ENCODE data around the gene CHCHD3. TPM values are rescaled to one million over a fixed set of nuclear protein-coding genes. Genes with fewer than 3 reads are reported as not detected.

The CHCHD3 gene
- total and polyA plus RNA-seq, 9 of the 15 experiments (the other 6 are each of a cell fraction or from before 2014, with no cell fraction given), result 66.2 to 279 (median 204) TPM

DNA sequence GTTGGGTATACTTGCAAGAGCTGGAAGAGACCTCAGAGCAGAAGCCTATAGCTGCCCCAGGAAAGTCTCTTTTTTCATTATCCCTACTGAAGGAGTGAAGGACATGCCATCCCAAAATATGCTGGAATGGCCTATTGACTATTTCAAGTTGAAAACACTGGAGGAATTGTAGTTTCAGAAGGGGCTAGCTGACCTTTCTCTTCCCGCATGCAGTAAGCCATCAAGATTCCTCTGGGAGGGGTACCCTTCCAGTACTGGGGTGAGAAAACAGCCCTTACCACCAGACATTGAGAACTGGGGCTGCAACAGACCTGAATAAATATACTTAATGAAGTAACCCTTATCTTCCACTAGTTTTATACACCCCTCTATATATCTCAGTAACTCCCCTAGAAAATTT, 41.7 kb downstream of the CHCHD3 start:
- DNase-seq (ENCODE audit: extremely low read depth in 1 of 4, low spot score in 3 of 4), result no peak
- BruUV-seq (replicated peaks), result no TSS peak
- H3K79me2 ChIP-seq (ENCODE audit: control insufficient read depth, insufficient read depth, low read length), result peaks cover 72% of the 10 kb centered on the region

DNA sequence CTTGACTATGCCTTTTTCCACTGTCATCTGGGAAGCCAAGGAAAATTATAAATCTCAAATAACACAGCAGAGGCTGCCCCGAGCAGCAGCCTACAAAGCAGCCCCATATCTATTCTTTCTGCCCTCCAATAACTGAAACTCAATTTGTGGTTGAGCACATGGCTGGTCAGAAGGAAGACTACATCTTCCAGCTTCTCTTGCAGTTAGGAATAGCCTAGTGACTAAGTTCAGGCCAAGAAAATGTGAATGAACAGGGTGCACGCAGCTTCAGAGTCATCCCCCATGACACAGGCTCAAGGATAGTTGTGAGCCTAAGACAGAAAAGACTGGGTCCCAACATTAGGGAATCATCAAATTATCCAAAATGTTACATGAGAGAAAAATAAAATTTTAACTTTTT, 42.3 kb downstream of the CHCHD3 start:
- CTCF ChIA-PET (ENCODE audit: low intra/inter-chr PET ratio), result no interaction called here
- ATAC-seq, result 0 out of 3 replicates have a peak, but pooled peaks have one; percentile 22
- FAIRE-seq, result no peak
- no peak for TF ChIP-seq LEF1 (IDR thresholded peaks at IDR 0.05)
- no peak for TF ChIP-seq KAT8 (IDR thresholded peaks at IDR 0.05; ENCODE audit: low read depth)
- no peak for TF ChIP-seq PHB2 (IDR thresholded peaks at IDR 0.05; ENCODE audit: low read depth)
- TF ChIP-seq, protein P1, sequence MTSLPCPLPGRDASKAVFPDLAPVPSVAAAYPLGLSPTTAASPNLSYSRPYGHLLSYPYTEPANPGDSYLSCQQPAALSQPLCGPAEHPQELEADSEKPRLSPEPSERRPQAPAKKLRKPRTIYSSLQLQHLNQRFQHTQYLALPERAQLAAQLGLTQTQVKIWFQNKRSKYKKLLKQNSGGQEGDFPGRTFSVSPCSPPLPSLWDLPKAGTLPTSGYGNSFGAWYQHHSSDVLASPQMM (CRISPR knock-in tag; IDR thresholded peaks at IDR 0.05), result no peak
- TF ChIP-seq ZNF134 (CRISPR knock-in tag; conservative IDR thresholded peaks at IDR 0.05), result no peak
- no peak for TF ChIP-seq EWSR1 (IDR thresholded peaks at IDR 0.05; ENCODE audit: borderline replicate concordance, low read depth, partially characterized antibody)
- no peak for TF ChIP-seq NR3C1 (CRISPR knock-in tag; IDR thresholded peaks at IDR 0.05)
- TF ChIP-seq, protein P2, sequence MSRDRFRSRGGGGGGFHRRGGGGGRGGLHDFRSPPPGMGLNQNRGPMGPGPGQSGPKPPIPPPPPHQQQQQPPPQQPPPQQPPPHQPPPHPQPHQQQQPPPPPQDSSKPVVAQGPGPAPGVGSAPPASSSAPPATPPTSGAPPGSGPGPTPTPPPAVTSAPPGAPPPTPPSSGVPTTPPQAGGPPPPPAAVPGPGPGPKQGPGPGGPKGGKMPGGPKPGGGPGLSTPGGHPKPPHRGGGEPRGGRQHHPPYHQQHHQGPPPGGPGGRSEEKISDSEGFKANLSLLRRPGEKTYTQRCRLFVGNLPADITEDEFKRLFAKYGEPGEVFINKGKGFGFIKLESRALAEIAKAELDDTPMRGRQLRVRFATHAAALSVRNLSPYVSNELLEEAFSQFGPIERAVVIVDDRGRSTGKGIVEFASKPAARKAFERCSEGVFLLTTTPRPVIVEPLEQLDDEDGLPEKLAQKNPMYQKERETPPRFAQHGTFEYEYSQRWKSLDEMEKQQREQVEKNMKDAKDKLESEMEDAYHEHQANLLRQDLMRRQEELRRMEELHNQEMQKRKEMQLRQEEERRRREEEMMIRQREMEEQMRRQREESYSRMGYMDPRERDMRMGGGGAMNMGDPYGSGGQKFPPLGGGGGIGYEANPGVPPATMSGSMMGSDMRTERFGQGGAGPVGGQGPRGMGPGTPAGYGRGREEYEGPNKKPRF (IDR thresholded peaks at IDR 0.05; ENCODE audit: low read depth, low read length), result no peak
- no peak for TF ChIP-seq MYNN (IDR thresholded peaks at IDR 0.05)
- TF ChIP-seq MYNN (CRISPR knock-in tag; IDR thresholded peaks at IDR 0.05), result no peak
- no peak for TF ChIP-seq ZNF699 (CRISPR knock-in tag; IDR thresholded peaks at IDR 0.05; ENCODE audit: insufficient replicate concordance)
- TF ChIP-seq SRSF3 (IDR thresholded peaks at IDR 0.05; ENCODE audit: insufficient read depth, low read length), result no peak

More for the DNA sequence above, 41.7 kb downstream of the CHCHD3 start:
- FAIRE-seq (no peak), ATAC-seq (no peak)
- H3K4me2 ChIP-seq (ENCODE audit: insufficient read depth, low read length), result no peak overlapping the region
- in situ Hi-C loops (cut with MboI) (no loop called here), intact Hi-C loops (cut with micrococcal nuclease) (no loop called here)
- H3K9me1 ChIP-seq (ENCODE audit: control insufficient read depth, insufficient read depth, low read length), result no peaks in the 10 kb centered on the region
- H3K27me3 ChIP-seq (ENCODE audit: control insufficient read depth in 2 of 2, insufficient read depth in 2 of 2, low read length in 2 of 2), result no peaks in the 10 kb centered on the region
- 87% methylated on average over 1 of the region's 1 CpG for WGBS (ENCODE audit: insufficient coverage, low coverage, missing lambda C conversion rate)
- ChIA-PET CTCF (ENCODE audit: low intra/inter-chr PET ratio) (no interaction called here), POLR2A (interaction anchor here (0.7 to 1.4 kb wide), 3 partner anchors 11 to 42 kb away, joined by 3 to 4 read pairs (median 3); partner anchors contain the start of gene CHCHD3)
- no peaks in the 10 kb centered on the region for H3K4me1 ChIP-seq (replicated peaks in 1 of 2; ENCODE audit: control insufficient read depth in 2 of 2, insufficient read depth in 2 of 2, low read length in 2 of 2)
- no peak overlapping the region for H3K4me3 ChIP-seq
- TF ChIP-seq PTBP1 (IDR thresholded peaks at IDR 0.05; ENCODE audit: low read depth, low read length) (no peak), TBL1XR1 (IDR thresholded peaks at IDR 0.05; ENCODE audit: low read length in 2 of 2) (no peak), ZNF551 (CRISPR knock-in tag; IDR thresholded peaks at IDR 0.05) (no peak), ZNF586 (CRISPR knock-in tag; conservative IDR thresholded peaks at IDR 0.05) (no peak), STAG1 (CRISPR knock-in tag; IDR thresholded peaks at IDR 0.05; ENCODE audit: borderline replicate concordance) (no peak), ZNF764 (CRISPR knock-in tag; IDR thresholded peaks at IDR 0.05; ENCODE audit: low read depth) (no peak), WHSC1 (IDR thresholded peaks at IDR 0.05; ENCODE audit: low read length) (no peak), FOXK2 (conservative IDR thresholded peaks at IDR 0.05 in 1 of 2, IDR thresholded peaks at IDR 0.05 in 1 of 2; ENCODE audit: low read depth in 2 of 2) (no peak), ZNF124 (CRISPR knock-in tag; IDR thresholded peaks at IDR 0.05) (no peak)
- no peak overlapping the region for H3K27ac ChIP-seq (ENCODE audit: extremely low read depth, low read depth, low read length)
- H3K9me3 ChIP-seq (replicated peaks; ENCODE audit: control insufficient read depth, insufficient read depth, low read depth, low read length), result no peaks in the 10 kb centered on the region
- no peak overlapping the region for H3K9ac ChIP-seq (ENCODE audit: insufficient read depth in 1 of 2, low read depth in 2 of 2, low read length in 2 of 2)
- H2AFZ ChIP-seq (ENCODE audit: low read depth, low read length), result no peak overlapping the region
- peaks cover 3% of the 10 kb centered on the region for H3K36me3 ChIP-seq (ENCODE audit: control insufficient read depth, insufficient read depth, low read length)
- 0 out of 2 replicates have a peak, but pooled peaks cover 4% of the 10 kb centered on the region for H4K20me1 ChIP-seq (replicated peaks; ENCODE audit: control insufficient read depth, insufficient read depth, low read length)

More for the DNA sequence above, 42.3 kb downstream of the CHCHD3 start:
- no peaks in the 10 kb centered on the region for H3K4me1 ChIP-seq (replicated peaks in 1 of 2; ENCODE audit: control insufficient read depth in 2 of 2, insufficient read depth in 2 of 2, low read length in 2 of 2)
- H3K36me3 ChIP-seq (ENCODE audit: control insufficient read depth, insufficient read depth, low read length), result no peaks in the 10 kb centered on the region; the same call in 1 of the 3 replicates
- WGBS (ENCODE audit: insufficient coverage, low coverage, missing lambda C conversion rate), result 96% methylated on average over 2 of the region's 2 CpGs
- no peak overlapping the region for H3K27ac ChIP-seq (ENCODE audit: extremely low read depth, low read depth, low read length)
- H2AFZ ChIP-seq (ENCODE audit: low read depth, low read length), result no peak overlapping the region
- peaks cover 67% of the 10 kb centered on the region for H3K79me2 ChIP-seq (ENCODE audit: control insufficient read depth, insufficient read depth, low read length)
- POLR2A ChIA-PET, result interaction anchor here (0.6 to 1.4 kb wide), 3 partner anchors 11 to 1498 kb away, joined by 3 to 4 read pairs (median 3); partner anchors contain the start of gene CHCHD3
- no peaks in the 10 kb centered on the region for H4K20me1 ChIP-seq (replicated peaks; ENCODE audit: control insufficient read depth, insufficient read depth, low read length)
- no TSS peak for BruUV-seq (replicated peaks)
- in situ Hi-C loops (cut with MboI), result no loop called here
- H3K27me3 ChIP-seq (ENCODE audit: control insufficient read depth in 2 of 2, insufficient read depth in 2 of 2, low read length in 2 of 2), result no peaks in the 10 kb centered on the region
- H3K9ac ChIP-seq (ENCODE audit: insufficient read depth in 1 of 2, low read depth in 2 of 2, low read length in 2 of 2), result no peak overlapping the region
- no peak for DNase-seq (ENCODE audit: extremely low read depth in 1 of 4, low spot score in 3 of 4)
- no peaks in the 10 kb centered on the region for H3K9me3 ChIP-seq (replicated peaks; ENCODE audit: control insufficient read depth, insufficient read depth, low read depth, low read length)
- H3K9me1 ChIP-seq (ENCODE audit: control insufficient read depth, insufficient read depth, low read length), result no peaks in the 10 kb centered on the region
- no peak overlapping the region for H3K4me2 ChIP-seq (ENCODE audit: insufficient read depth, low read length)
- H3K4me3 ChIP-seq, result no peak overlapping the region
- intact Hi-C loops (cut with micrococcal nuclease), result no loop called here

All from K562 (cell line).